Tibial nerve (tissue), 4 donors: ENCODE measurements around the gene GNAI3.

Experiments
- EP300 ChIP-seq, 2 donors: sonication (generic); formaldehyde crosslinking; IDR thresholded peaks; one replicate each; pipeline ENCODE4 v1.6.1; 2017; ENCODE audit warnings: antibody characterized with exemption in 2 of 2, mild to moderate bottlenecking in 1 of 2
- POLR2A ChIP-seq, 2 donors: fragments of 450-650 bp; IDR thresholded peaks; one replicate each; pipeline ENCODE4 v1.6.1; 2017; ENCODE audit warnings: antibody characterized with exemption in 2 of 2, mild to moderate bottlenecking in 2 of 2, moderate library complexity in 2 of 2
- TF ChIP-seq, protein P1 (sequence below), 5 experiments: fragments of 200-600 bp in 3 of 5; fragments of 450-650 bp in 2 of 5; sonication (generic) in 3 of 5; IDR thresholded peaks; one replicate each; pipeline ENCODE4 v1.5.1; 2016 to 2019; ENCODE audit warnings: antibody characterized with exemption in 5 of 5, mild to moderate bottlenecking in 3 of 5, moderate library complexity in 2 of 5

DNA sequence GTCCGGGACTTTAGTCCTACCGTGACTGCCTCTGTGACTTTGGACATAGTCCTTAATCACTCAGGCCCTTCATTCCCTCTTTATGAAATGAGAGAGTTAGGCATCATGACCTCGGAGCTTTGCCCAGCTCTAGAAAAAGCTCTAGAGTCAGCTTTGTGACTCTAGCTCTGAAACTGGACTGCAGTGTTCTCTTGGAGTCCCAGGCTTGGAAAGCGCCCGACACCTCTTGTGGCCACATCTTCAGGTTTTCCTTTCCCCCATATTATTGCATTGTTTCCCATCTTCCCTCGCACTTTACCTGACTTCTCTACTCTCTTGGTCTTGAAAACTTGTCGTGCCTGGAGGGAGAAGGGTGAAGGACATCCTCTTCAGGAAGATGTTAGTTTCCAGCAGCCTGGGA lies 26.4 kb upstream of the GNAI3 start:
- TF ChIP-seq, protein P1, sequence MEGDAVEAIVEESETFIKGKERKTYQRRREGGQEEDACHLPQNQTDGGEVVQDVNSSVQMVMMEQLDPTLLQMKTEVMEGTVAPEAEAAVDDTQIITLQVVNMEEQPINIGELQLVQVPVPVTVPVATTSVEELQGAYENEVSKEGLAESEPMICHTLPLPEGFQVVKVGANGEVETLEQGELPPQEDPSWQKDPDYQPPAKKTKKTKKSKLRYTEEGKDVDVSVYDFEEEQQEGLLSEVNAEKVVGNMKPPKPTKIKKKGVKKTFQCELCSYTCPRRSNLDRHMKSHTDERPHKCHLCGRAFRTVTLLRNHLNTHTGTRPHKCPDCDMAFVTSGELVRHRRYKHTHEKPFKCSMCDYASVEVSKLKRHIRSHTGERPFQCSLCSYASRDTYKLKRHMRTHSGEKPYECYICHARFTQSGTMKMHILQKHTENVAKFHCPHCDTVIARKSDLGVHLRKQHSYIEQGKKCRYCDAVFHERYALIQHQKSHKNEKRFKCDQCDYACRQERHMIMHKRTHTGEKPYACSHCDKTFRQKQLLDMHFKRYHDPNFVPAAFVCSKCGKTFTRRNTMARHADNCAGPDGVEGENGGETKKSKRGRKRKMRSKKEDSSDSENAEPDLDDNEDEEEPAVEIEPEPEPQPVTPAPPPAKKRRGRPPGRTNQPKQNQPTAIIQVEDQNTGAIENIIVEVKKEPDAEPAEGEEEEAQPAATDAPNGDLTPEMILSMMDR (IDR thresholded peaks at IDR 0.05), result no peak
- no peak for TF ChIP-seq POLR2A (IDR thresholded peaks at IDR 0.05)
- no peak for TF ChIP-seq EP300 (IDR thresholded peaks at IDR 0.05)
